ENCODE measurements around the gene AZIN2.
"Not testable (repeated sequence)": the region's sequence is repeated elsewhere in the genome, so short reads cannot be mapped to it uniquely, and the experiment has no call there.

GRCh38 chr1:33100119-33100415 is 19.1 kb downstream of the AZIN2 start:
- not testable (repeated sequence) for TF ChIP-seq POLR2AphosphoS5 (IDR thresholded peaks at IDR 0.05; ENCODE audit: borderline replicate concordance, low read depth, low read length); EZH2 (IDR thresholded peaks at IDR 0.05)

Measured in SK-N-MC (cell line).